Prostate gland (tissue), 2 donors: ENCODE results near the gene CDK5R1.

ENCODE experiments used
- CTCF ChIP-seq, 4 experiments: fragments of 200-600 bp in 2 of 4; fragments of 450-650 bp in 2 of 4; sonication (generic) in 2 of 4; IDR thresholded peaks; 1 replicate in 3 of 4; 2 replicates in 1 of 4; pipeline ENCODE4 v1.5.1; 2016 to 2019; ENCODE audit warnings: antibody characterized with exemption in 4 of 4, mild to moderate bottlenecking in 2 of 4, moderate library complexity in 2 of 4
- POLR2A ChIP-seq: fragments of 450-650 bp; IDR thresholded peaks from one replicate; pipeline ENCODE4 v1.6.1; 2016; ENCODE audit warnings: antibody characterized with exemption, mild to moderate bottlenecking

GRCh38 chr17:32461853-32462617 lies 24.8 kb upstream of the CDK5R1 start:
- no peak for TF ChIP-seq POLR2A
- peak in 3 of 4 experiments; percentile 23 to 37 (median 34) for TF ChIP-seq CTCF (IDR thresholded peaks at IDR 0.05)
